GM19328 (cell line): ENCODE results near the gene CHRNA9.

ENCODE experiments used
- ATAC-seq: cut with Tn5 transposase; IDR thresholded peaks from one replicate; pipeline ENCODE4 v1.9.1; 2021; ENCODE audit warnings: mild to moderate bottlenecking, moderate library complexity; ENCODE audit not compliant: unreplicated experiment

CHRNA9 gene

DNA sequence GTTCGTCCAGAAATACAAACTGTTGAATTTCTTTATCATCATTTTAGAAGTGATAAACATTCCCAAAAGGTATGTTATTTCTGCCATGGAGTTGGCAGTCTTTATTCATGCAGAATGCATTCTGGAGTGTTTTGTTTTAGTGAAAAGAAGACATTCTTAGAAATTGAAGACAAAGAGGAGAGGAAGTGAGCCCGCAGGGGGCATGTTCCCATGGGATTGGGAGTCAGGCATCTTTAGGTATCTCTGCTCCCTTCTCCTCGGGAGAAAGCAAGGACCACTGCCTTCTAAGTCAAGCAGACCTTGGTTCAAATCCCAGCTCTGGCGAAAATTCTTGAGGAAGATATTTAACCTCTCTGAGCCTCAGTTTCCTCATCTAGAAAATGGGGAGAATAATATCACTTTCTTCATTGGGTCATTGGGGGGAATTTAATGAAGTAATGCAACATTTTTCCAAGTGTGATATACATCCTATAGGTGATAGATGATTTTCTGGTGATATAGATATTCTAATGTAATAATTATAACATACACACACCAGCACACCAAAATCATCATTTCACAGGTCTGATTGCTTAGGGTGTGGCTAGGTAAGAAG, 26.5 kb upstream of the CHRNA9 start:
- no peak for ATAC-seq

DNA sequence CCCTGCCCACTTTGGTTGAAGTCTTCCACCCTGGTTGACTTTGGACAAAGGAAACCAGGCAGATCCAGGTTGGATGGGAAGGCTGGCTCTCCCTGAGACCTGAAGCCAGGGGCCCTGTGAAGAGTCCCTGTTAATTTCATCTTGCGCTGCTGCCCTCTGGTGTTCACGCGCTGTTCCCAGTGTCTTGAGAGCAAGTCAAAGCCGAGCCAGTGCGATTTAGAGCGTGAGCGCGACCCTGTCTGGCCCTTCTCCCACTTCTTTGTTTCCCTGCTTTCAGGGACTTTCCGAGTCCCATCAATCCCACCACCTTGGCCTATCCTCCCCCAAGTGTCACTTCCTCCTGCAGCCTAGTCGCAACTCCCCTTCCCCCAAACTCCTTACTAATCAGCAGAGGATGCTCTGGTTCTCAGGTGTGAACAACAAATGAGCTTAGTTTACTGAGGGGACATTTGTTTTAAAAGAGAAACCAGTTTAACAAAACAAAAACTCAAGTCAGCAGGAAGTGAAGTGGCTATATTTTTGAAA, 25.8 kb upstream of the CHRNA9 start:
- no peak for ATAC-seq

DNA sequence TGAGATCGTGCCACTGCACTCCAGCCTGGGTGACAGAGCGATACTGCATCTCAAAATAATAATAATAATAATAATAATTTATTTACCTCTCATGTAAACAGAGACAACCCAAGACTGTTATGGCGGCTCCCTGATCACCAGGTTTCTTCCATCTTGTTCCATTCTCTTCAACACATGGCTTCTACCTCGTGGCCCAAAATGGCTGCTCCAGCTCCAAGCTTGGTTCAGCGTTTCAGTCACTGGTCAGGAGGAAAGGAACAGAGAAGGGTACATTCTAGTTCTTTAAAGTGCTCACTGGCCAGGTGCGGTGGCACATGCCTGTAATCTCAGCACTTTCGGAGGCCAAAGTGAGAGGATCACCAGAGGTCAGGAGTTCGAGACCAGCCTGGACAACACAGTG, 24.9 kb upstream of the CHRNA9 start:
- ATAC-seq = no peak

DNA sequence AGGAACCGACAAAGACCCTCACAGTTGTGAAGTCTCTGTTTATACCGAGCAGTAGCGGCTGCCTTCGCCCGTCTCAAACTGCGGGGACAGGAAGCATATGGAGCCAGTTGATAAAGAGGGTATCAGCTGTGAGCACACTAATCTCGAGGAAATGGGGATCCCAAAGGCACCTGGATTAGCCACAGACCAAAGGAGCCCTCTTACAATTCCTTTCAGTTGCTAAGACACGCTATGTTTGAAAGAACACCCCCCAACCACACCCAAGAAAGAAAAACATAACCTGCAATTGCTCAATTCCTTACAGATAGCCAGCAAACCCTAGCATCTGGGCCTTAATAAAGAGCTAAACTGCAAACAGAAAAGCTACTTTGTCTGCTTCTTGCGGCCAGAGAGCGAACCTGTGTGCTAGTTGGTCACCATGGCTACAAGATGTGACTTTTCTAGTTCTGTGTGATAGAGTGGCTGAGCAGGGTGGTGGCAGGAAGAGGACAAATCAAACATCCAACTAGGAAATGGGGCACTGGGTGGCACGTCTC, 23.3 kb upstream of the CHRNA9 start:
- ATAC-seq = no peak

DNA sequence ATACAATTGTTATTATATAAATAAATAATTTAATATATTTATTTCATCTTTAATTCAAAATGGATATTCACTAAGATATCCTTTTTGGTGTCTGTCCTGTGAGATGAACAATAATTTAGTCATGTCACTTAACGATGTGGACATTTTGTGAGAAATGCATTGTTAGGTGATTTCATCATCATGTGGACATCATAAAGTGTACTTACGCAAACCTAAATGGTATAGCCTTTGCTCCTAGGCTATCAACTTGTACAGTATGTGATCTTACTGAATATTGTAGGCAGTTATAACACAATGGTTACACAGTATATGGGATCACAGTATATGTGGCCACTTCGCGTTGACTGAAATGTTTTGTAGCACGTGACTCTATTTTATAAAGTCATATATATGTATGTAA, 20.2 kb upstream of the CHRNA9 start:
- no peak for ATAC-seq

DNA sequence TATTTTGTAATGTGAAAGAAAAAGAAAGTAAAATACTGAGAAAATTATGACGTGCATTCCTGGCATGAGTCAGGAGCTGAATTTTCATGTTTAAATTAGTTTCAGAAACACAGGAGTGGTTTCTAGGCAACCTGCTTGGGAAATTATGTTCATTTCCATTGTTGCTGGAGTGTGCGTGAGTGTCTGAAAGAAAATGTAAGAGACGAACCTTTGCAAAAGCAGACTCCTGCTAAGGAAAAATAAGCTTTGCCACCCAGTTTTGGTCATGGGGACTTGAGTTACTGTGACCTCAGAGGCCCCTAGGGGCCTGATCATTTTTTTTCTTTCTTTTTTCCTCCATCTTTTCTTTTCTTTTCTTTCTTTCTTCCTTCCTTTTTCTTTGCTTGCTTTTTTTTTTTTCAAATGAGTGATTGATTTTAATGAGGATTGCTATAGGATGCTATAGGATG, 18.8 kb upstream of the CHRNA9 start:
- ATAC-seq = no peak

DNA sequence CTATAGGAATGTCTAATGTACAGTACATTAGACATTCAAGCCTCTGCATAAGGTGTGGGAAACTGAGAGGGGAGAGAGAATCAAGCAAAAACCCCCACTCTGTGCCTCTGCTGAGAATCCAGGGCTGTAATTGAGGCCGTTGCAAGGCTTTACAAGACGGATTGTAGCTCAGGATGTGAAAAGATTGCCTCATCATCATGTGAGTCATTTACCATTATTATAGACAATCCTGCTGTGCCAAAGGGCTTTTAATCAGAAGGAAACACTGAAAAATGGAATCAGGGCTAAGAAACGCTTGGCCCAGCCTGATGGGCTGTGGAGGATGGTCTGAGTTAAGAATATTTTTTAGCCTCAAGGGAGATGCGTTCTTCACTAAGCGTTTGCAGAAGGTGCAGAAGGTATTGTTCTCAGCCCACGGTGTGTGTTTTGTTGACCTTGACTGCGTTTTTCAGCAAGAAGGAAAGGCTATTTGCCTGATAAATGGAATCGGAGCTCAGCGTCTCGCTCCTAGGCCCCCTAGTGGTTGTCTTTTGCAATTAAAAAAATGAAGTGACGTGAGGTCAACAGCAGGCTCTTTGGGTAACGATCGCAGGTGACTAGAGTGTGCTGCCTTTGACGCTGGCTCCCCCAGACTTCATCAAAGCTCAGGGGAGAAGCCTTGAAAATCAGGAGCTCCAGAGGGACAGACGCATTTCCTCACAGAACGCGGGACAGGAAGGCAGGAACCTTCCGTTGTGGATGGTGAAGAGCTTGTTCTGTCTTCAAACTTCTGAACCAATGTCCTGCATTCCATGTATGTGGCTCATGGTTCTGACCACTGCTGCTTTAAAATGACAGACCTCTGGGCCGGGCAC, 18.1 kb upstream of the CHRNA9 start:
- peak; percentile 61 for ATAC-seq

DNA sequence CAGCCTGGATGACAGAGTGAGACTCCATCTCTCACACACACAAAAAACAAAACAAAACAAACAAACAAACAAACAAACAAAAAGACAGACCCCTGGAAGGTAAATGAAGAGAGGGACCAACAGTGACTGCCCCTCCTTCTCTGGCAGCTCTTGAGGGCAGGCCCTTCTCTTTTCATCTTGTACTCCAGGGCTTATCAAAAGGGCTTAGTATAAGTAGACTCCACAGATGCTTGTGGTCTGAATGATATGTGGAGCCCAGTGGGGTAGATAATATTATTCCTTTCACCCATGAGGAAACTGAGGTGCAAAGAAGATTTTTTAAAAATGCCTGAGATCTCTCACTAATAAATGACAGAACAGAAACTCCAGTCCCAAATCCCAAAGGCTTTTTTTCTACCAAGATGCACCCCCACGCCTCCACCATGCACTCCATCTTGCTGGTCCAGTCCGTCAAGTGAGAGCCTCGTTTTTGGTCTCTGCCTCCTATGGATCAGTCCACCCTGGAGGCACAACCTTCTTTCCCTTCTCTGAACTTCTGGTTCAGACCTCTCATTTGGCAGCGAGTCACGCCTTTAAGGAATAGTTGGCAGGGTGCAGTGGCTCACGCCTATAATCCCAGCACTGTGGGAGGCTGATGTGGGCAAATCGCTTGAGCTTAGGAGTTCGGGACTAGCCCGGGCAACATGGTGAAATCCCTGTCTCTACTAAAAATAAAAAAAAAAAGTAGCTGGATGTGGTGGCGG, 17.0 kb upstream of the CHRNA9 start:
- no peak for ATAC-seq

DNA sequence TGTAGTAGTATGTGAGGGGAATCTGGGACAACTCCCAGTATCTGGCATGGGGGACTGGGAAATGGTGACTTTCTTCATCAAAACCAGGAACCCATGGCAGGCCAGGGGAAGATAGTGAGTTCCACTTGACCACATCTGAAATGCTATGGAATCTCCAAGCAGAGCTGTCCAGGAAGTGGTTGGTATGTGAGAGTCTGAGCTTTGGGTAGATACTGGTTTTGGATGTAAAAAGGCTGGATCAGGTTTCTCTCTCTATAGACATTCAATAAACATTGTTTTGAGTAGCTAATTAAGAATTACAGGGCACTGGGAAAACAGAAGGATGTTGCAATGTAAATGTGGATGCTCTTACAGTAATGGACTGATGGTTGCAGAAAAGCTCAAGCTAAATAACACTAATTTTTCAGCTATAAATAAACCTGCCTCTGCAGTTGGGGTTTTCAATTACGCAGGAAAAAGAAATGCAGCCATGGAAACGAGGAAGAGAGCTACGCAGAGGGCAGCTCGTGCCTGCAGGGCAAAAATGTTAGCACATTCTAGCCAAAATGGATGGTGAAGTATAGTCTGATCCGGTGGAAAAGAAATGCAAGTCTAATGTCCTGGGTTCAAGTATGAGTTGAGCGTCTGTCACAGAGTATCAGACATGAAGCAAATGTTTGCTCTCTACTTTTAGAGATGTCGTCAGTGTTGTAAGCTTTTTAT, 13.4 kb upstream of the CHRNA9 start:
- ATAC-seq = no peak

DNA sequence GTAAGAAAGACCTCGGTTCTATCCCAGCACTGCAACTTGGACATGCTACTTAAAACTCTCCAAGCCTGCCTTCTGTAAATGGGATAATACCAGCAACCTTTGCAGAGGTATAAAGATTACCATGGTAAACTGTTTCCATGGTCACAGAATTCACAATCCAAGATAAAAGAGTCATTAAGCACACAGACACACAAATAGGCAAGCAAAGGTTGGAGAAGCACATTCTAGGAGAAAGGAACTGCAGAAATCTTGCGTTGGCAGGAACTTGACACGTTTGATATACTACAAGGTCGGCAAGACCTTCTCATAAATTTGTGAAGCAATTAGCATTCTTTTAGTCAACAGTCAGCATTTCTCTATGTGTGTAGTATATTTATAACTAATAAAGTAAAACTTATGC, 12.3 kb upstream of the CHRNA9 start:
- ATAC-seq = no peak

DNA sequence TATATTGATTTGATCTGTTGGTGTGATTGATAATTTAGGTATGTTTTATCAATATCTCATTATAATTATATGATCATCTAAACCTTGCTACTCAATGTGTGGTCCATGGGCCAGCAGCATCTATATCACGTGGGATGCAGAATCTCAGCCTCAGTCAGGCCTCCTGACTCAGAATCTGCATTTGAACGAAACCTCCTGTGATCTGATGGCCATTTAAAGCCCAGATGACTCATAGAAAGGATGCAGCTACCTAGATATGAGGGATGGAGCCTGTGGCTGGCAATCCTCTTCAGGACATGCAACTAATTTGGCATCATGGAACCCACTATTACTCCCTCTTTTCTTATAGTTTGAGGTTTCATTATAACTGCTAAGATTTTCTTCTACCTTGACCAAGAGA, 11.3 kb upstream of the CHRNA9 start:
- no peak for ATAC-seq

DNA sequence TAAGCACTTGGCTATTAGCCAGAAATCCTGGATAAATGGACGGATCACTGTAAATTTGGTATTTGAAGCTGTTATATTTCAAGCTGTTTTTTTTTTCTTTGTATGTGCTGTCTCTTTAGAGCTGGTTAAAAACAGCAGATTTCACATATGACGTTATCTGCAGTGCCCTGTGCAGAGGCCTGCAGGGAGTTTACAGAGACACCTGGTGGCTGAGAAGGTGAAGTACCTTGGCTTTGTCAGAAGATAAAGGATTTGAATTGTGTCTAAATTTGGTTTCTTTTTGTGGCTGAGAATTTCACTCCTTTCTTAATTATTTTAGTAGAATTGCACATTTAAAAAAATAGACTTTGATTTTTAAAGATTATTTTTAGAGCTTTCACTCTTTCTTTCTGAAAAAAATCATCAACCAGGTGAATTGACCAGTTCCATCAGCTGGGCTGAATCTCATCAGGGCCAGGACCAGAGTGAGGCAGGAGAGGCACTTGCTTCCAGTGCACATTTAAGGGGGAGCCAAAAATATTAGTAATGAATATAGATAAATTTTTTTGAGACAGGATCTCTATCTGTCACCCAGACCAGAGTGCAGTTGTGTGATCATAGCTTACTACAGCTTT, 9.6 kb upstream of the CHRNA9 start:
- ATAC-seq = peak; percentile 92

DNA sequence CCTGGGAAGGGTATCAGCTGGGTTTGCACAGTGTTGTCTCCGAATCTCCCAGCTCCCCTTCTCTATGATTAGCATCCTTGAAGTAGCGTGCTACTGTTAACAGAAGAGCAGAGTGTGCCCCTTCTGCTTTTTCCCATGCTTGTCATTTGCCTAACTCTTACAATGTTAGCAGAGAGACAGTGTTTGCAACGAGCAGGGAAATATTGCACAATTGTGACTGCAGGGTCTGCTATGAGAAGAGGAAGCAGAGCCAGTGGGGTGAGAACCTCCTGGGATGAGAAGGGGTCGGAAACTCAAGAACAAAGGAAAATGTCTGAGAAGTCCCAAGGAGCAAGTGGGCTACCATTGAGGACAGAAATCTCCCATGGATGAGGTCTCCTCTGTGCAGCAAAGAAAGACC, 7.8 kb upstream of the CHRNA9 start:
- no peak for ATAC-seq

DNA sequence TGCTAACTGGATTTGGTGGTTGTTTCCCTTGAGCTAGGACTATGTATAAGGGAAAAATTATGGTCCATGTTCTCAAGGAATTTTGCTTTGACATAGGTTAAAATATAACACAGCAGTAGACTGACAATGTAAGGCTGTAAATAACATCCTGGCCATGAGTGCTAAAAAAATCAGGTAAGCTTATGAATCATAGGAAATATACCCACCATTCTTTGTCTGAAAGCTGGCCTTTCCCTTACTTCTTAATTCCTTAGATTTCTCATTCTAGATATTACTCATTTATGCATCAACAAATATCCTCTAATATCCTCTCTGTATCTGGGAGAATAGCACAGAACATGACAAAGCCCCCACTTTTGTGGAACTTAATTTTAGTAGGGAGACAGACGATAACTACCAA, 6.8 kb upstream of the CHRNA9 start:
- no peak for ATAC-seq

DNA sequence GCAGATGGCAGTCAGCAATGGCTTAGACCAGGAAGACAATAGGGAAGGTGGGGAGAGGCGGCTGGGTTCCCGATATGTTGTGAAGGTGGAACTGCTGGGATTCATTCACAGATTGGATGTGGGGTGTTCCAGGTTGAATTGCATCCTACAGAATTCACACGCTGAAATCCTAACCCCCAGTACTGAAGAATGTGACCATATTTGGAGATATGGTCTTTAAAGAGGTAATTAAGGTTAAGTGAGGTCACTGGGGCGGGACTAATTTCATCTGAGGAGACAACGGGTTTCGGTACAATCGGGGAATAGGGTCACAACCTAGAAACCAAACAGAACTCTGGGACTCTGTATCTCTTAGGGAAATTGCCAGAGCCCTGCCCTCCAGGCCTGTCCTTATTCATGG, 5.3 kb upstream of the CHRNA9 start:
- ATAC-seq = no peak

DNA sequence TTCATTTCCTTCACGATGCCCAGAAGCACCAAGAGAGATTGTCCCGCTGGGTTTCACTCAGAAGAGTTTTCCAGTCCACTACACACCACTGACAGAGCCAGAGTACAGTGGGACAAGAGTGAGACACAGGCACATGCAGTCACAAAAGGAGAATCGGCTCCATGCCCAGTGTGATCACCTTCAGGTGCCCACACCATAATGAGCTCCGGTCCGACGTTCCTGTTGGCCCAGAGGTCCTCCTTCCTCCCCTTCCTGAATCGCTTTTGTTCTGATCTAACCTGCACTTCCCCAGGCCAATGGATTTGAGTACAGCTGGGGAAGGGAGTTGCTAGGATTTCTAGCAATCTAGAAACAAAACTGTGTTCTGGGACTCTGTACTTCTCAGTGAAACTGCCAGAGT, 4.6 kb upstream of the CHRNA9 start:
- ATAC-seq = no peak

DNA sequence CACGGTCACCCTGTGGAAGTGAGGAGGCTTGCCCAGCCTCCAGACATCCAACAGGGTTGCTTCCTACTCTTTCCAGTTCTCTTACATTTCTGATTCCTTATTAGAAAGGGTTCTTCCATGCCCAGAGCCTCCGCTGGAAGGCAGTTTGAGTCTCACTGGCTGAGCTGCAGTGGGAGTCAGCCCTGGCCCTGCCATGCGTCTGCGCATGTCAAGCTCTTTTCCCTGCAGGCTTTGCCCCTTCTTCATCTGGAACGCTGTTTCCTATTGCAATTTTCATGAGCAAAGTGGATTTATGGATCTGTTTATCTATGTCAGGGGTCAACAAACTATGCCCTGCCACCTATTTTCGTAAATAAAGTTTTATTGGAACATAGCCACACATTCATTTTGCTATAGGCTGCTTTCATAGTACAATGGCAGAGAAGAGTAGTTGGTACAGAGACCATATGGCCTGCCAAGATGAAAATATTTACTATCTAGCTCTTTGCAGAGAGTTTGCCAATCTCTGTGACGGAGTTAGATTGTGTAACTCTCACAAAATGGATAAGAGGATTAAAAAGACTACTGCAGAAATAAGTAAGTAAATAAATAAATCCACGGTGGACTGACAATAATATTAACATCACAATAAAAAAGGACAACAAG, 3.9 kb upstream of the CHRNA9 start:
- ATAC-seq = no peak

DNA sequence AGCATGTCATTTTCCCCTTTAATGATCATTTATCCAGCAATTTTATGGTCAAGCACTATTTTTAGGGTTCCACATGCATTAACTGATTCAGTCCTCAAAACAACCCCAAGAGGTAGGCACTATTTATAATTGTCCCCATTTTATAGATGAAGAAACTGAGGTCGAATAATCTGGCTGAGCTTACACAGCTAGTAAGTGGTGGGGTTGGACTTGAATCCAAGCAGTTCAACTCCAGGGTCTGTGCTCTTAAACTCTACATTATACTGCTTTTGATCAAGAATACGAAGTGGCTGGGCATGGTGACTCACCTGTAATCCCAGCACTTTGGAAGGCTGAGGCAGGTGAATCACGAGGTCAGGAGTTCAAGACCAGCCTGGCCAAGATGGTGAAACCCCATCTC, 3.2 kb upstream of the CHRNA9 start:
- ATAC-seq = no peak

DNA sequence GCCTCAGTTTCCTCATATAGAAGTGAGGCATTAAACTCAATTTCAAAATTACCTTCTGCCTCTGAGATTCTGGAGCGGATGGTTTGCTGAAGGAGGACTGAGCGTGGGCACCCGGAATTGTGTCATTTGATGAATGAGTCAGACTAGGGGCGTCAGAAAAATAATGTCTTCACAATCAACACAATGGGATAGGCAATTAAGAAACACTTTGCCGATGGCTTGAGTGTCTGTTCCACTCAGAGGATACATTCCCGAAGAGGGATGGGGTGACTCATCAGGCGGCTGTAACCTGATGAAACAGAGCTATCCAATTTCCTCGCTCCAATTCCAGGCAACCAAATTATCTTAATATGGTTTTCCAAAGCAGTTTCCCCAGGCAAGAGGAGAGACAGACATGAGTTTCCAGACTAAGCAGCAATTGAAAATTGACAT, 1.2 kb upstream of the CHRNA9 start:
- no peak for ATAC-seq

DNA sequence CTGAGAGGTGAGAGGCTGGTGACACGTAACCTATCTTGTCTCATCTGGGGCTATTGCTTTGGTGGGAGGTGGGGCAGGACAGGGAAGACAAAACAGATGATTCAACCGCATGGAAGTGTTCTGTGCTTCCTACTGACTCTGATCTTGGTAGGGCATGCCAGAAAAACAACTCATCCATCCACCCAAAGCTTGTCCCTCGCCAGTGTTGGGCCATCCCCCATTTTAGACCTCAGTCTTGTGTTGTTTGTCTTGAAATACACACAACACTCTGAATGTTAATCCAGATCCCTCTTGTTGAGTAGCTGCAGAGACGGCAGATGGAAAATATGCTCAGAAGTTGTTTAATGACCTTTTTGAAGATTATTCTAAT, 377 bp downstream of the CHRNA9 start:
- ATAC-seq = no peak
